Inferior parietal cortex (tissue), 1 donor: ENCODE data around the gene IL12RB1.
"Not testable (repeated sequence)": the region's sequence is repeated elsewhere in the genome, so short reads cannot be mapped to it uniquely, and the experiment has no call there.

Source experiments
- DNase-seq: peaks from one replicate; pipeline ENCODE4 v3.0.0-alpha.2; 2016; ENCODE audit errors: extremely low spot score

IL12RB1 gene

GRCh38 chr19:18112989-18113478 lies 26.3 kb upstream of the IL12RB1 start:
- DNase-seq = peak; percentile 87

GRCh38 chr19:18110609-18111232 lies 24.0 kb upstream of the IL12RB1 start:
- no peak for DNase-seq

- DNase-seq = no peak
Measured at GRCh38 chr19:18109733-18110608, 23.2 kb upstream of the IL12RB1 start.

GRCh38 chr19:18109341-18109732 lies 22.6 kb upstream of the IL12RB1 start:
- no peak for DNase-seq

GRCh38 chr19:18108897-18109296 lies 22.2 kb upstream of the IL12RB1 start:
- DNase-seq = no peak

- no peak for DNase-seq
Measured at GRCh38 chr19:18107235-18107634, 20.5 kb upstream of the IL12RB1 start.

GRCh38 chr19:18105259-18105658 lies 18.5 kb upstream of the IL12RB1 start:
- not testable (repeated sequence) for DNase-seq

GRCh38 chr19:18104793-18105131 lies 18.0 kb upstream of the IL12RB1 start:
- DNase-seq = no peak

GRCh38 chr19:18102916-18103542 lies 16.3 kb upstream of the IL12RB1 start:
- no peak for DNase-seq

- DNase-seq = no peak
Measured at GRCh38 chr19:18101268-18101667, 14.5 kb upstream of the IL12RB1 start.

GRCh38 chr19:18100710-18101109 lies 14.0 kb upstream of the IL12RB1 start:
- DNase-seq = no peak

- no peak for DNase-seq
Measured at GRCh38 chr19:18099623-18099995, 12.9 kb upstream of the IL12RB1 start.

GRCh38 chr19:18098891-18099622 lies 12.3 kb upstream of the IL12RB1 start:
- no peak for DNase-seq

- no peak for DNase-seq
Measured at GRCh38 chr19:18097993-18098890, 11.5 kb upstream of the IL12RB1 start.

GRCh38 chr19:18097217-18097992 lies 10.7 kb upstream of the IL12RB1 start, which contains the start of gene MAST3:
Gene MAST3, plus strand, starts transcription at chr19:18097778. Its CDS starts 15 bp downstream, at chr19:18097793.
- DNase-seq = peak; percentile 74

- DNase-seq = no peak
Measured at GRCh38 chr19:18096258-18096657, 9.5 kb upstream of the IL12RB1 start.

- no peak for DNase-seq
Measured at GRCh38 chr19:18093439-18094161, 6.9 kb upstream of the IL12RB1 start.

- DNase-seq = no peak
Measured at GRCh38 chr19:18091217-18091608, 4.5 kb upstream of the IL12RB1 start.

- no peak for DNase-seq
Measured at GRCh38 chr19:18090545-18091216, 3.9 kb upstream of the IL12RB1 start.
